ENCODE data around the gene WTIP. TPM values are rescaled to one million over a fixed set of nuclear protein-coding genes. Genes with fewer than 3 reads are reported as not detected.

Gene WTIP
- total RNA-seq, 1 experiment from 2014 or later: 32.5 TPM

GRCh38 chr19:34506026-34506370 lies 24.4 kb downstream of the WTIP start:
- TF ChIP-seq CTCF (conservative IDR thresholded peaks at IDR 0.05): no peak
- no peak overlapping the region for H3K9ac ChIP-seq (ENCODE audit: extremely low read depth, insufficient read length, low read length)
- H2BK15ac ChIP-seq (ENCODE audit: low read depth, low read length): no peak overlapping the region
- H3K4me3 Mint-ChIP-seq: no peak overlapping the region
- H4K91ac ChIP-seq (ENCODE audit: insufficient read length, low read depth, low read length): no peak overlapping the region
- H4K8ac ChIP-seq (replicated peaks; ENCODE audit: insufficient read length, low read depth, low read length): no peak overlapping the region
- peaks cover 11% of the 10 kb centered on the region for H3K27me3 Mint-ChIP-seq (ENCODE audit: low read depth)
- H2AK5ac ChIP-seq (ENCODE audit: insufficient read length, low read length): no peak overlapping the region
- H3K56ac ChIP-seq (ENCODE audit: insufficient read length, low read depth, low read length): no peak overlapping the region
- H3K9me3 ChIP-seq (ENCODE audit: control insufficient read depth, low read depth, low read length): no peaks in the 10 kb centered on the region
- no peak overlapping the region for H3K18ac ChIP-seq (ENCODE audit: insufficient read length, low read depth, low read length)
- peaks cover 6 to 8% of the 10 kb centered on the region in 2 experiments for H3K9me3 Mint-ChIP-seq
- no peak overlapping the region; a peak in 1 of 7 replicates for H3K27ac Mint-ChIP-seq
- H3K27ac ChIP-seq (ENCODE audit: insufficient read length, low read depth, low read length): no peak overlapping the region
- H3T11ph ChIP-seq (ENCODE audit: low read length): no peak overlapping the region
- no peaks in the 10 kb centered on the region for H3K4me1 ChIP-seq (ENCODE audit: insufficient read depth, low read length)
- no peak overlapping the region for H3K4me2 ChIP-seq (ENCODE audit: insufficient read depth, insufficient read length, low read length)
- H3K14ac ChIP-seq (ENCODE audit: insufficient read depth, low read length): no peak overlapping the region
- peaks cover 12 to 16% of the 10 kb centered on the region in 2 experiments for H3K4me1 Mint-ChIP-seq
- H3K79me2 ChIP-seq (ENCODE audit: insufficient read depth, low read length): no peaks in the 10 kb centered on the region
- WGBS (ENCODE audit: extremely low coverage, insufficient read length, low lambda C conversion rate): no CpG with 5 or more reads among the region's 8 CpGs
- no peaks in the 10 kb centered on the region for H4K20me1 ChIP-seq (ENCODE audit: control insufficient read depth, insufficient read depth, insufficient read length)
- no peaks in the 10 kb centered on the region for H3K27me3 ChIP-seq (ENCODE audit: insufficient read depth, low read length)
- H2BK5ac ChIP-seq (ENCODE audit: insufficient read length, low read length): no peak overlapping the region
- H3K23ac ChIP-seq (ENCODE audit: insufficient read length, low read depth, low read length): no peak overlapping the region
- H2BK120ac ChIP-seq (ENCODE audit: low read depth, low read length, poor library complexity, severe bottlenecking): no peak overlapping the region
- no peak overlapping the region for H3K4ac ChIP-seq (ENCODE audit: low read depth, low read length)
- H2AFZ ChIP-seq (ENCODE audit: low read length): no peak overlapping the region
- H4K5ac ChIP-seq (ENCODE audit: insufficient read length, low read depth, low read length): no peak overlapping the region
- H3K79me1 ChIP-seq (ENCODE audit: insufficient read depth, low read depth, low read length, poor library complexity, severe bottlenecking): no peaks in the 10 kb centered on the region
- no peak for DNase-seq
- no peak overlapping the region for H2BK20ac ChIP-seq (ENCODE audit: low read depth, low read length, poor library complexity, severe bottlenecking)
- H3K23me2 ChIP-seq (ENCODE audit: insufficient read length, low read depth, low read length, poor library complexity, severe bottlenecking): no peaks in the 10 kb centered on the region
- H2BK12ac ChIP-seq (ENCODE audit: insufficient read length, low read depth, low read length): no peak overlapping the region
- H3K36me3 Mint-ChIP-seq (ENCODE audit: insufficient read depth in 1 of 3, low read depth in 3 of 3): peaks cover 0 to 5% (median 3%) of the 10 kb centered on the region in 3 experiments; a peak in 5 of 7 replicates

Measured in H9 (cell line).